HCT116 (cell line): ENCODE data around the gene PRKAG2. TPM values are rescaled to one million over a fixed set of nuclear protein-coding genes. Genes with fewer than 3 reads are reported as not detected.

Experiments used
- ATAC-seq: fragments of 200-7000 bp; cut with Tn5 transposase; 2 replicates; pipeline ENCODE4 v1.9.1; 2020; ENCODE audit warnings: mild to moderate bottlenecking, moderate library complexity
- BruUV-seq: library from RNA; stranded (reverse); fragments of 400-500 nt; replicated peaks from 2 replicates; lab custom pipeline; 2021; lab: Mats Ljungman, UMichigan
- CTCF ChIA-PET: fragments of 300-600 bp; sonication (Branson Sonifier 250); formaldehyde crosslinking; loops from one replicate; lab custom pipeline; 2021; ENCODE audit warnings: antibody characterized with exemption; lab: Charles Lee
- POLR2A ChIA-PET: fragments of 300-600, 350-600 bp; sonication (Branson Sonifier 250); formaldehyde crosslinking; loops from one replicate; lab custom pipeline; 2021; ENCODE audit warnings: antibody characterized with exemption; lab: Charles Lee
- RAD21 ChIA-PET, 2 experiments: fragments of 300-600 bp; sonication (Branson Sonifier 250); formaldehyde crosslinking; loops; one replicate each; lab custom pipeline; 2023; ENCODE audit warnings: low total read pairs in 2 of 2; ENCODE audit not compliant: uncharacterized antibody in 2 of 2, unreplicated experiment in 2 of 2, low non-redundant PET in 1 of 2; lab: Charles Lee
- DNase-seq: peaks from one replicate; pipeline ENCODE4 v3.0.0-alpha.2; 2010; ENCODE audit warnings: low read depth, low spot score
- H2AFZ ChIP-seq: fragments of 200-600 bp; shearing (Covaris generic), sonication (generic); 2 replicates; pipeline ENCODE4 v1.6.1; 2017; ENCODE audit warnings: low read depth, mixed run types, mixed read lengths, antibody characterized with exemption, low read length; ENCODE audit not compliant: poor library complexity, severe bottlenecking
- H3K27ac ChIP-seq: 2 replicates; pipeline ENCODE4 v1.5.1; 2012; ENCODE audit warnings: low read depth, low read length
- H3K27me3 ChIP-seq: fragments of 200-600 bp; sonication (generic); 2 replicates; pipeline ENCODE4 v1.6.1; 2016; ENCODE audit warnings: mixed run types, low read length, mixed read lengths; ENCODE audit not compliant: insufficient read depth
- H3K36me3 ChIP-seq, 2 experiments: fragments of 200-500 bp in 1 of 2; fragments of 200-600 bp in 1 of 2; sonication (Bioruptor generic) in 1 of 2; sonication (generic) in 1 of 2; 2 replicates each; pipeline versions ENCODE4 v1.5.1 to v1.6.1; 2014 to 2016; ENCODE audit warnings: low read length in 2 of 2, inconsistent platforms in 1 of 2, mixed read lengths in 1 of 2, mixed run types in 1 of 2; ENCODE audit not compliant: insufficient read depth in 2 of 2, control insufficient read depth in 1 of 2
- H3K4me1 ChIP-seq, 2 experiments: fragments of 200-600 bp in 1 of 2; sonication (generic) in 1 of 2; 2 replicates each; pipeline versions ENCODE4 v1.5.1 to v1.6.1; 2012 to 2017; ENCODE audit warnings: low read length in 2 of 2, inconsistent platforms in 1 of 2, mild to moderate bottlenecking in 1 of 2, mixed read lengths in 1 of 2, mixed run types in 1 of 2, moderate library complexity in 1 of 2; ENCODE audit not compliant: insufficient read depth in 2 of 2, control insufficient read depth in 1 of 2
- H3K4me2 ChIP-seq: fragments of 200-600 bp; sonication (generic); 2 replicates; pipeline ENCODE4 v1.6.1; 2017; ENCODE audit warnings: mixed run types, low read length, mixed read lengths
- H3K4me3 ChIP-seq, 2 experiments: fragments of 200-600 bp in 1 of 2; sonication (generic) in 1 of 2; replicated peaks in 1 of 2; 2 replicates each; pipeline ENCODE4 v1.5.1; 2011 to 2016; ENCODE audit warnings: low read length in 2 of 2, control low read depth in 1 of 2, low read depth in 1 of 2, mild to moderate bottlenecking in 1 of 2, mixed read lengths in 1 of 2, mixed run types in 1 of 2
- H3K79me2 ChIP-seq: fragments of 200-600 bp; sonication (generic); 2 replicates; pipeline ENCODE4 v1.6.1; 2017; ENCODE audit warnings: mild to moderate bottlenecking, mixed run types, low read length, moderate library complexity, mixed read lengths; ENCODE audit not compliant: insufficient read depth
- H3K9ac ChIP-seq: fragments of 200-600 bp; sonication (generic); 2 replicates; pipeline ENCODE4 v1.6.1; 2016; ENCODE audit warnings: low read length, mixed read lengths
- H3K9me2 ChIP-seq: fragments of 200-600 bp; sonication (generic), shearing (Covaris generic); 2 replicates; pipeline ENCODE4 v1.6.1; 2017; ENCODE audit warnings: mixed run types, mild to moderate bottlenecking, moderate library complexity; ENCODE audit not compliant: insufficient read depth
- H3K9me3 ChIP-seq, 2 experiments: fragments of 200-500 bp in 1 of 2; fragments of 200-600 bp in 1 of 2; sonication (Bioruptor generic) in 1 of 2; sonication (generic) in 1 of 2; 2 replicates each; pipeline ENCODE4 v1.6.1; 2014 to 2017; ENCODE audit warnings: low read length in 2 of 2, mixed read lengths in 2 of 2, inconsistent platforms in 1 of 2, low read depth in 1 of 2, mild to moderate bottlenecking in 1 of 2, mixed run types in 1 of 2, moderate library complexity in 1 of 2; ENCODE audit not compliant: control insufficient read depth in 1 of 2, insufficient read depth in 1 of 2
- H4K20me1 ChIP-seq: fragments of 200-600 bp; sonication (generic), shearing (Covaris generic); 2 replicates; pipeline ENCODE4 v1.6.1; 2017; ENCODE audit warnings: mixed run types, mild to moderate bottlenecking, moderate library complexity; ENCODE audit not compliant: insufficient read depth
- ATF3 ChIP-seq: IDR thresholded peaks from 2 replicates; pipeline ENCODE4 v1.6.1; 2012
- CBX3 ChIP-seq: IDR thresholded peaks from 2 replicates; pipeline ENCODE4 v1.6.1; 2012; ENCODE audit warnings: low read depth
- CEBPB ChIP-seq: IDR thresholded peaks from 2 replicates; pipeline ENCODE4 v1.6.1; 2012; ENCODE audit warnings: low read depth
- EGR1 ChIP-seq: IDR thresholded peaks from 2 replicates; pipeline ENCODE4 v1.6.1; 2012; ENCODE audit warnings: low read depth
- ELF1 ChIP-seq: IDR thresholded peaks from 2 replicates; pipeline ENCODE4 v1.6.1; 2012; ENCODE audit warnings: low read depth, borderline replicate concordance
- MAX ChIP-seq: IDR thresholded peaks from 2 replicates; pipeline ENCODE4 v1.6.1; 2012
- TCF7L2 ChIP-seq: IDR thresholded peaks from 2 replicates; pipeline ENCODE4 v1.7.0; 2011; ENCODE audit warnings: borderline replicate concordance, inconsistent platforms; ENCODE audit not compliant: insufficient read depth, insufficient read length; ENCODE audit errors: extremely low read depth
- YY1 ChIP-seq: IDR thresholded peaks from 2 replicates; pipeline ENCODE4 v1.6.1; 2011; ENCODE audit warnings: low read length, low read depth, moderate library complexity, mild to moderate bottlenecking; ENCODE audit not compliant: insufficient replicate concordance; ENCODE audit errors: extremely low read depth
- ZNF274 ChIP-seq: fragments of 200-500 bp; sonication (Bioruptor generic); IDR thresholded peaks from 2 replicates; pipeline ENCODE4 v1.6.1; 2014; ENCODE audit warnings: mild to moderate bottlenecking, low read depth, low read length, inconsistent platforms
- intact Hi-C: fragments of 100-400 bp; cut with micrococcal nuclease; formaldehyde crosslinking; loops from 2 replicates; pipeline ENCODE4 v1.10.0; 2022
- total RNA-seq: library from RNA; stranded (reverse); gene quantifications from one replicate; pipeline ENCODE4 v1.2.1, GENCODE V29; 2021; ENCODE audit not compliant: unreplicated experiment
- TF ChIP-seq, protein P1 (sequence below): IDR thresholded peaks from 2 replicates; pipeline ENCODE4 v1.6.1; 2012; ENCODE audit warnings: low read depth

The PRKAG2 gene
- total RNA-seq, 1 experiment from 2014 or later, result 23.6 TPM

- H3K36me3 ChIP-seq, result no peaks in the 10 kb centered on the region
- H3K9ac ChIP-seq, result no peak overlapping the region
- no peak overlapping the region for H3K4me3 ChIP-seq
- ChIA-PET RAD21 (no interaction called here), CTCF (no interaction called here), POLR2A (no interaction called here)
- no TSS peak for BruUV-seq
- no peaks in the 10 kb centered on the region for H4K20me1 ChIP-seq
- H3K4me1 ChIP-seq, result peaks cover 2 to 5% of the 10 kb centered on the region in 2 experiments; a peak in 1 of 4 replicates
- no peak for DNase-seq
- no peak overlapping the region for H3K4me2 ChIP-seq
- H2AFZ ChIP-seq, result no peak overlapping the region
- H3K27ac ChIP-seq, result no peak overlapping the region
- ATAC-seq, result no peak
- no peaks in the 10 kb centered on the region for H3K79me2 ChIP-seq
- intact Hi-C loops, result no loop called here
- no peaks in the 10 kb centered on the region for H3K27me3 ChIP-seq
- TF ChIP-seq MAX (no peak), EGR1 (no peak), ELF1 (no peak), ATF3 (no peak)
- no peaks in the 10 kb centered on the region for H3K9me3 ChIP-seq
- no peaks in the 10 kb centered on the region for H3K9me2 ChIP-seq
Measured at GRCh38 chr7:151717918-151718317, 159.0 kb downstream of the PRKAG2 start.

- intact Hi-C loops, result no loop called here
- CTCF ChIA-PET, result no interaction called here
- POLR2A ChIA-PET, result no interaction called here
Measured at GRCh38 chr7:151717415-151717814, 159.5 kb downstream of the PRKAG2 start.

More at GRCh38 chr7:151717415-151717814, 159.5 kb downstream of the PRKAG2 start:
- Histone ChIP-seq H3K4me1 (peaks cover 2 to 10% of the 10 kb centered on the region in 2 experiments; a peak in 1 of 4 replicates), H3K4me3 (no peak overlapping the region), H3K4me2 (no peak overlapping the region), H3K9me3 (no peaks in the 10 kb centered on the region), H3K27ac (no peak overlapping the region), H3K27me3 (no peaks in the 10 kb centered on the region), H3K9me2 (no peaks in the 10 kb centered on the region), H3K9ac (no peak overlapping the region), H2AFZ (no peak overlapping the region), H3K36me3 (no peaks in the 10 kb centered on the region), H4K20me1 (no peaks in the 10 kb centered on the region), H3K79me2 (no peaks in the 10 kb centered on the region)
- DNase-seq (no peak), ATAC-seq (no peak)
- BruUV-seq, result no TSS peak
- RAD21 ChIA-PET, result no interaction called here
- TF ChIP-seq ZNF274 (no peak), YY1 (no peak), ATF3 (no peak), CBX3 (no peak), TCF7L2 (no peak), CEBPB (no peak)
- TF ChIP-seq, protein P1, sequence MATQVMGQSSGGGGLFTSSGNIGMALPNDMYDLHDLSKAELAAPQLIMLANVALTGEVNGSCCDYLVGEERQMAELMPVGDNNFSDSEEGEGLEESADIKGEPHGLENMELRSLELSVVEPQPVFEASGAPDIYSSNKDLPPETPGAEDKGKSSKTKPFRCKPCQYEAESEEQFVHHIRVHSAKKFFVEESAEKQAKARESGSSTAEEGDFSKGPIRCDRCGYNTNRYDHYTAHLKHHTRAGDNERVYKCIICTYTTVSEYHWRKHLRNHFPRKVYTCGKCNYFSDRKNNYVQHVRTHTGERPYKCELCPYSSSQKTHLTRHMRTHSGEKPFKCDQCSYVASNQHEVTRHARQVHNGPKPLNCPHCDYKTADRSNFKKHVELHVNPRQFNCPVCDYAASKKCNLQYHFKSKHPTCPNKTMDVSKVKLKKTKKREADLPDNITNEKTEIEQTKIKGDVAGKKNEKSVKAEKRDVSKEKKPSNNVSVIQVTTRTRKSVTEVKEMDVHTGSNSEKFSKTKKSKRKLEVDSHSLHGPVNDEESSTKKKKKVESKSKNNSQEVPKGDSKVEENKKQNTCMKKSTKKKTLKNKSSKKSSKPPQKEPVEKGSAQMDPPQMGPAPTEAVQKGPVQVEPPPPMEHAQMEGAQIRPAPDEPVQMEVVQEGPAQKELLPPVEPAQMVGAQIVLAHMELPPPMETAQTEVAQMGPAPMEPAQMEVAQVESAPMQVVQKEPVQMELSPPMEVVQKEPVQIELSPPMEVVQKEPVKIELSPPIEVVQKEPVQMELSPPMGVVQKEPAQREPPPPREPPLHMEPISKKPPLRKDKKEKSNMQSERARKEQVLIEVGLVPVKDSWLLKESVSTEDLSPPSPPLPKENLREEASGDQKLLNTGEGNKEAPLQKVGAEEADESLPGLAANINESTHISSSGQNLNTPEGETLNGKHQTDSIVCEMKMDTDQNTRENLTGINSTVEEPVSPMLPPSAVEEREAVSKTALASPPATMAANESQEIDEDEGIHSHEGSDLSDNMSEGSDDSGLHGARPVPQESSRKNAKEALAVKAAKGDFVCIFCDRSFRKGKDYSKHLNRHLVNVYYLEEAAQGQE, result no peak
